IMR-90 (cell line): Measurements from ENCODE around the gene GSTO1. TPM values are rescaled to one million over a fixed set of nuclear protein-coding genes. Genes with fewer than 3 reads are reported as not detected.

Source experiments
- ATAC-seq: fragments of 200-7000 bp; cut with Tn5 transposase; 2 replicates; pipeline ENCODE4 v1.9.1; 2020; ENCODE audit warnings: low read depth, mild to moderate bottlenecking, moderate library complexity
- BruUV-seq: library from RNA; stranded (reverse); fragments of 400-500 nt; replicated peaks from 2 replicates; lab custom pipeline; 2021; lab: Mats Ljungman, UMichigan
- CTCF ChIA-PET: fragments of 300-600 bp; formaldehyde crosslinking; extraction: SDS; loops from one replicate; lab custom pipeline; 2021; ENCODE audit warnings: antibody characterized with exemption; lab: Yijun Ruan, JAX
- POLR2A ChIA-PET: fragments of 300-600 bp; sonication (Branson Sonifier 250); formaldehyde crosslinking; loops from one replicate; lab custom pipeline; 2022; ENCODE audit warnings: antibody characterized with exemption; ENCODE audit not compliant: unreplicated experiment; lab: Charles Lee
- DNase-seq: peaks from one replicate; pipeline ENCODE4 v3.0.0; 2013
- H2AFZ ChIP-seq: replicated peaks from 2 replicates; pipeline ENCODE3; 2013; ENCODE audit warnings: low read length, mild to moderate bottlenecking; ENCODE audit not compliant: poor library complexity
- H2AK5ac ChIP-seq: 2 replicates; pipeline ENCODE4 v1.6.1; 2013; ENCODE audit warnings: low read depth, low read length, inconsistent platforms
- H2AK9ac ChIP-seq: replicated peaks from 2 replicates; pipeline ENCODE3; 2013; ENCODE audit warnings: mild to moderate bottlenecking, low read depth, low read length, moderate library complexity; ENCODE audit not compliant: poor library complexity
- H2BK120ac ChIP-seq: 2 replicates; pipeline ENCODE4 v1.6.1; 2013; ENCODE audit warnings: low read depth, low read length, inconsistent platforms
- H2BK15ac ChIP-seq: 3 replicates; pipeline ENCODE4 v1.6.1; 2013; ENCODE audit warnings: low read depth, low read length, inconsistent platforms
- H2BK20ac ChIP-seq: 2 replicates; pipeline ENCODE4 v1.6.1; 2013; ENCODE audit warnings: low read depth, mild to moderate bottlenecking, inconsistent platforms, low read length, moderate library complexity
- H2BK5ac ChIP-seq: 2 replicates; pipeline ENCODE4 v1.6.1; 2013; ENCODE audit warnings: mild to moderate bottlenecking, low read depth, low read length, inconsistent platforms; ENCODE audit not compliant: poor library complexity, severe bottlenecking
- H3K14ac ChIP-seq: replicated peaks from 2 replicates; pipeline ENCODE4 v1.6.1; 2013; ENCODE audit warnings: low read depth, low read length, inconsistent platforms
- H3K18ac ChIP-seq: 2 replicates; pipeline ENCODE4 v1.6.1; 2013; ENCODE audit warnings: low read depth, low read length, control low read depth
- H3K23ac ChIP-seq: 2 replicates; pipeline ENCODE4 v1.6.1; 2013; ENCODE audit warnings: low read depth, low read length, inconsistent platforms
- H3K27ac ChIP-seq: 2 replicates; pipeline ENCODE4 v1.5.1; 2013; ENCODE audit warnings: mild to moderate bottlenecking, control low read depth, low read length; ENCODE audit not compliant: insufficient read depth
- H3K27me3 ChIP-seq: 2 replicates; pipeline ENCODE4 v1.6.1; 2013; ENCODE audit warnings: low read length; ENCODE audit not compliant: control insufficient read depth, insufficient read depth
- H3K36me3 ChIP-seq: 2 replicates; pipeline ENCODE4 v1.6.1; 2013; ENCODE audit warnings: low read length, mixed read lengths; ENCODE audit not compliant: control insufficient read depth, insufficient read depth
- H3K4ac ChIP-seq: 2 replicates; pipeline ENCODE4 v1.6.1; 2013; ENCODE audit warnings: low read depth, low read length, inconsistent platforms
- H3K4me1 ChIP-seq: 2 replicates; pipeline ENCODE4 v1.6.1; 2013; ENCODE audit warnings: low read length, mixed read lengths; ENCODE audit not compliant: control insufficient read depth, insufficient read depth
- H3K4me2 ChIP-seq: 2 replicates; pipeline ENCODE4 v1.6.1; 2013; ENCODE audit warnings: low read depth, mild to moderate bottlenecking, control low read depth, low read length, moderate library complexity
- H3K4me3 ChIP-seq: 2 replicates; pipeline ENCODE4 v1.5.1; 2013; ENCODE audit warnings: low read depth, mild to moderate bottlenecking, control low read depth, low read length, moderate library complexity; ENCODE audit not compliant: insufficient read depth
- H3K56ac ChIP-seq: 2 replicates; pipeline ENCODE4 v1.6.1; 2013; ENCODE audit warnings: low read length, inconsistent platforms; ENCODE audit not compliant: insufficient read depth; ENCODE audit errors: extremely low read depth
- H3K79me1 ChIP-seq, 2 experiments: 2 replicates each; pipeline ENCODE4 v1.6.1; 2013; ENCODE audit warnings: low read length in 2 of 2, inconsistent platforms in 1 of 2, low read depth in 1 of 2
- H3K9ac ChIP-seq: 2 replicates; pipeline ENCODE4 v1.6.1; 2013; ENCODE audit warnings: low read depth, low read length, control low read depth
- H3K9me1 ChIP-seq: 2 replicates; pipeline ENCODE4 v1.6.1; 2013; ENCODE audit warnings: low read length, inconsistent platforms; ENCODE audit not compliant: insufficient read depth
- H3K9me3 ChIP-seq: 2 replicates; pipeline ENCODE4 v1.6.1; 2013; ENCODE audit warnings: low read length; ENCODE audit not compliant: control insufficient read depth, insufficient read depth
- H4K20me1 ChIP-seq: 2 replicates; pipeline ENCODE4 v1.6.1; 2013; ENCODE audit warnings: low read length, inconsistent platforms; ENCODE audit not compliant: insufficient read depth
- H4K5ac ChIP-seq: 2 replicates; pipeline ENCODE4 v1.6.1; 2013; ENCODE audit warnings: mild to moderate bottlenecking, low read depth, low read length, control low read depth
- H4K8ac ChIP-seq, 2 experiments: 2 replicates each; pipeline ENCODE4 v1.6.1; 2013; ENCODE audit warnings: low read depth in 2 of 2, low read length in 2 of 2, control low read depth in 1 of 2, inconsistent platforms in 1 of 2
- H4K91ac ChIP-seq: 2 replicates; pipeline ENCODE4 v1.6.1; 2013; ENCODE audit warnings: low read depth, low read length, inconsistent platforms; ENCODE audit not compliant: insufficient read depth
- BHLHE40 ChIP-seq: fragments of 150-350 bp; IDR thresholded peaks from 2 replicates; pipeline ENCODE4 v1.6.1; 2016; ENCODE audit warnings: mild to moderate bottlenecking, low read depth, low read length
- CHD1 ChIP-seq: IDR thresholded peaks from 2 replicates; pipeline ENCODE4 v1.6.1; 2012; ENCODE audit warnings: low read depth, low read length, improper control_type of control experiment
- MAZ ChIP-seq: IDR thresholded peaks from 2 replicates; pipeline ENCODE4 v1.6.1; 2012; ENCODE audit warnings: low read depth, mild to moderate bottlenecking, low read length, improper control_type of control experiment, moderate library complexity, borderline replicate concordance
- MXI1 ChIP-seq: IDR thresholded peaks from 2 replicates; pipeline ENCODE4 v1.6.1; 2012; ENCODE audit warnings: low read depth, mild to moderate bottlenecking, low read length, moderate library complexity, borderline replicate concordance
- NFE2L2 ChIP-seq: fragments of 150-350 bp; IDR thresholded peaks from 2 replicates; pipeline ENCODE4 v1.6.1; 2016; ENCODE audit warnings: low read depth, mild to moderate bottlenecking, low read length
- POLR2A ChIP-seq: IDR thresholded peaks from 2 replicates; pipeline ENCODE4 v1.6.1; 2012; ENCODE audit warnings: mild to moderate bottlenecking, low read depth, low read length
- RAD21 ChIP-seq: IDR thresholded peaks from 2 replicates; pipeline ENCODE4 v1.6.1; 2012; ENCODE audit warnings: low read length, improper control_type of control experiment
- RCOR1 ChIP-seq: IDR thresholded peaks from 2 replicates; pipeline ENCODE4 v1.6.1; 2012; ENCODE audit warnings: mild to moderate bottlenecking, low read length, improper control_type of control experiment; ENCODE audit not compliant: insufficient replicate concordance
- RFX5 ChIP-seq: IDR thresholded peaks from 2 replicates; pipeline ENCODE4 v1.8.0; 2012; ENCODE audit warnings: low read depth, mild to moderate bottlenecking, low read length, moderate library complexity
- SMC3 ChIP-seq: fragments of 150-350 bp; IDR thresholded peaks from 2 replicates; pipeline ENCODE4 v1.6.1; 2016; ENCODE audit warnings: low read depth, mild to moderate bottlenecking, antibody characterized with exemption, low read length, moderate library complexity
- WGBS, 2 experiments: methylation state at CpG; one replicate each; pipeline versions ENCODE4 v1.1.5 to v1.1.7; 2013; ENCODE audit warnings: missing lambda C conversion rate in 2 of 2; ENCODE audit not compliant: insufficient read length in 1 of 2; ENCODE audit errors: extremely low coverage in 2 of 2; 5-methylcytosine and 5-hydroxymethylcytosine counted together
- dilution Hi-C: fragments of 300-500 bp; cut with HindIII; formaldehyde crosslinking; loops from one replicate; pipeline ENCODE4 v1.14.3; 2018; ENCODE audit warnings: low sequenced_read_pairs; ENCODE audit not compliant: unreplicated experiment
- in situ Hi-C: fragments of 300-500 bp; cut with MboI; formaldehyde crosslinking; loops from 3 replicates; pipeline ENCODE4 v1.14.3; 2019; ENCODE audit warnings: low sequenced_read_pairs, inconsistent platforms, mixed read lengths
- intact Hi-C: fragments of 100-400 bp; cut with micrococcal nuclease; formaldehyde crosslinking; loops from 2 replicates; pipeline ENCODE4 v1.10.0; 2022
- polyA plus RNA-seq, 3 experiments: library from polyadenylated mRNA; depleted of rRNA; stranded (reverse); fragments of >200 nt; gene quantifications; 2 replicates each; pipeline ENCODE4 v1.2.3, GENCODE V29; 2012; ENCODE audit warnings: low replicate concordance in 1 of 3
- total RNA-seq: library from RNA; depleted of rRNA; stranded (reverse); fragments of >200 nt; gene quantifications from 2 replicates; pipeline ENCODE4 v1.2.3, GENCODE V29; 2012
- TF ChIP-seq, protein P1 (sequence below): fragments of 150-350 bp; IDR thresholded peaks from 2 replicates; pipeline ENCODE4 v1.6.1; 2016; ENCODE audit warnings: low read depth, mild to moderate bottlenecking, low read length, moderate library complexity, borderline replicate concordance
- TF ChIP-seq, protein P2 (sequence below): fragments of 150-350 bp; IDR thresholded peaks from 2 replicates; pipeline ENCODE4 v1.6.1; 2017; ENCODE audit warnings: mild to moderate bottlenecking, antibody characterized with exemption, low read length, low read depth
- TF ChIP-seq, protein P3 (sequence below): conservative IDR thresholded peaks from 2 replicates; pipeline ENCODE4 v1.5.1; 2012; ENCODE audit warnings: mild to moderate bottlenecking, low read depth, low read length, improper control_type of control experiment

GSTO1 gene
- total and polyA plus RNA-seq, 2 of the 4 experiments (the other 2 are of a cell fraction): 186 to 258 TPM

DNA sequence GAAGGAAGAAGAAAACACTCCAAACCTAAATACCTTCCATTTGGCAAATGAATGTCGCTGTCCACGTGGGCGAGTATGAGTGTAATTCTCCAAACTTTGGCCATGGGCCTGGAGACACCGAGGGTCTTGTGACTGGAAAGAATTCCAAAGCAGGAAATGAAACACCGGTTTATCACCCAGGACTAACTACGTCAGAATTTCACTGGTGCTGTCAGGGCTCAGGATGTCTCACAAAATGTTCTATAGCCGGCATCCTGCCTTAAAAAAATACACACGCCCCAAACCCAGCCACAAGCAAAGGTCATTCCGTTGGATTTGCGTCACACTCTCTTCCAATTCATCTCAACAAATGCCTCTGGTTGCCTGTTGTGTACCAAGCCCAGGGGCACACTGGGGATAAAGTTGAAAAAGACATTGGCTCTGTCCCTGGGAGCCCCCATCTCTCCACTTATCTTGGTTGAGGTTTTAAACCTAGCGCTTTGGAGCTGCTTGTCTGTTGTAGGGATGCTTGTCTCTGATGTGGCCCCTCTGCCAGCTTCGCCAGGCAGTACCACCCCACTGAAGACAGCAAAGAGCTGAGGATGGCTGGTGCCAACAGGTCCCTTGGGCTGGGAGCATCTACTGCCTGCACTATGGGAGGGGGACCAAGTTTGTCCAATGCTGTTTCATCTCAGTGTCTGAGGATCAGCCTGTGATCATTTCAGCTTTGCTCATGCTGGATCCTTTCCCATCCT, 45.5 kb downstream of the GSTO1 start:
- H3K9me3 ChIP-seq: no peaks in the 10 kb centered on the region
- peak overlapping the region; percentile 75 for H3K4me2 ChIP-seq
- peak overlapping the region; percentile 80 to 95 for H4K8ac ChIP-seq
- H4K91ac ChIP-seq: peak overlapping the region; percentile 96
- ATAC-seq (peak; percentile 55), DNase-seq (peak; percentile 100)
- H3K4me3 ChIP-seq: no peak overlapping the region; the same call in 1 of the 2 replicates
- H3K36me3 ChIP-seq: no peaks in the 10 kb centered on the region
- H2AFZ ChIP-seq: peak overlapping the region; percentile 85
- POLR2A ChIA-PET: no interaction called here
- H2AK9ac ChIP-seq: peak overlapping the region; percentile 94
- in situ Hi-C loops: no loop called here
- H3K23ac ChIP-seq: peak overlapping the region; percentile 91
- peak overlapping the region; percentile 93 for H3K14ac ChIP-seq
- H2BK15ac ChIP-seq: peak overlapping the region; percentile 85
- 0 out of 2 replicates have a peak, but pooled peaks cover 25% of the 10 kb centered on the region for H3K9me1 ChIP-seq
- BruUV-seq: no TSS peak
- H3K27me3 ChIP-seq: no peaks in the 10 kb centered on the region
- peak overlapping the region; percentile 92 for H2BK20ac ChIP-seq
- H4K5ac ChIP-seq: peak overlapping the region; percentile 77
- peaks cover 30% of the 10 kb centered on the region for H3K4me1 ChIP-seq
- peak overlapping the region; percentile 99 for H2AK5ac ChIP-seq
- H3K9ac ChIP-seq: peak overlapping the region; percentile 56
- peak overlapping the region; percentile 81 for H3K56ac ChIP-seq
- peak overlapping the region; percentile 98 for H2BK5ac ChIP-seq
- H2BK120ac ChIP-seq: peak overlapping the region; percentile 97
- peak overlapping the region; percentile 97 for H3K4ac ChIP-seq
- CTCF ChIA-PET: interaction anchor here (0.9 to 3.0 kb wide), 4 partner anchors 9 to 44 kb away, joined by 3 to 14 read pairs (median 6); no protein-coding TSS in a partner anchor
- H3K18ac ChIP-seq: peak overlapping the region; percentile 78
- intact Hi-C loops: loop anchor here (2.0 kb wide), 1 partner anchor 29 kb away; no protein-coding TSS in a partner anchor
- dilution Hi-C loops: no loop called here
- WGBS, 2 experiments: 0% methylated on average over 2 of the region's 12 CpGs; no CpG with 5 or more reads in 1 of the 2 experiments
- peak overlapping the region; percentile 89 for H3K27ac ChIP-seq
- H4K20me1 ChIP-seq: peaks cover 9% of the 10 kb centered on the region
- peaks cover 3 to 23% of the 10 kb centered on the region in 2 experiments; a peak in 2 of 4 replicates for H3K79me1 ChIP-seq
- TF ChIP-seq SMC3 (no peak), MAZ (peak; percentile 51; the same call in 1 of the 2 replicates), RFX5 (no peak), NFE2L2 (peak; percentile 40; the same call in 1 of the 2 replicates), RAD21 (no peak), RCOR1 (no peak), MXI1 (peak; percentile 64; the same call in 1 of the 2 replicates), POLR2A (peak; percentile 83), CHD1 (peak; percentile 69; the same call in 1 of the 2 replicates), BHLHE40 (peak; percentile 76)
- TF ChIP-seq, protein P1, sequence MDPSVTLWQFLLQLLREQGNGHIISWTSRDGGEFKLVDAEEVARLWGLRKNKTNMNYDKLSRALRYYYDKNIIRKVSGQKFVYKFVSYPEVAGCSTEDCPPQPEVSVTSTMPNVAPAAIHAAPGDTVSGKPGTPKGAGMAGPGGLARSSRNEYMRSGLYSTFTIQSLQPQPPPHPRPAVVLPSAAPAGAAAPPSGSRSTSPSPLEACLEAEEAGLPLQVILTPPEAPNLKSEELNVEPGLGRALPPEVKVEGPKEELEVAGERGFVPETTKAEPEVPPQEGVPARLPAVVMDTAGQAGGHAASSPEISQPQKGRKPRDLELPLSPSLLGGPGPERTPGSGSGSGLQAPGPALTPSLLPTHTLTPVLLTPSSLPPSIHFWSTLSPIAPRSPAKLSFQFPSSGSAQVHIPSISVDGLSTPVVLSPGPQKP: no peak
- TF ChIP-seq, protein P2, sequence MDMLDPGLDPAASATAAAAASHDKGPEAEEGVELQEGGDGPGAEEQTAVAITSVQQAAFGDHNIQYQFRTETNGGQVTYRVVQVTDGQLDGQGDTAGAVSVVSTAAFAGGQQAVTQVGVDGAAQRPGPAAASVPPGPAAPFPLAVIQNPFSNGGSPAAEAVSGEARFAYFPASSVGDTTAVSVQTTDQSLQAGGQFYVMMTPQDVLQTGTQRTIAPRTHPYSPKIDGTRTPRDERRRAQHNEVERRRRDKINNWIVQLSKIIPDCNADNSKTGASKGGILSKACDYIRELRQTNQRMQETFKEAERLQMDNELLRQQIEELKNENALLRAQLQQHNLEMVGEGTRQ: peak; percentile 93
- TF ChIP-seq, protein P3, sequence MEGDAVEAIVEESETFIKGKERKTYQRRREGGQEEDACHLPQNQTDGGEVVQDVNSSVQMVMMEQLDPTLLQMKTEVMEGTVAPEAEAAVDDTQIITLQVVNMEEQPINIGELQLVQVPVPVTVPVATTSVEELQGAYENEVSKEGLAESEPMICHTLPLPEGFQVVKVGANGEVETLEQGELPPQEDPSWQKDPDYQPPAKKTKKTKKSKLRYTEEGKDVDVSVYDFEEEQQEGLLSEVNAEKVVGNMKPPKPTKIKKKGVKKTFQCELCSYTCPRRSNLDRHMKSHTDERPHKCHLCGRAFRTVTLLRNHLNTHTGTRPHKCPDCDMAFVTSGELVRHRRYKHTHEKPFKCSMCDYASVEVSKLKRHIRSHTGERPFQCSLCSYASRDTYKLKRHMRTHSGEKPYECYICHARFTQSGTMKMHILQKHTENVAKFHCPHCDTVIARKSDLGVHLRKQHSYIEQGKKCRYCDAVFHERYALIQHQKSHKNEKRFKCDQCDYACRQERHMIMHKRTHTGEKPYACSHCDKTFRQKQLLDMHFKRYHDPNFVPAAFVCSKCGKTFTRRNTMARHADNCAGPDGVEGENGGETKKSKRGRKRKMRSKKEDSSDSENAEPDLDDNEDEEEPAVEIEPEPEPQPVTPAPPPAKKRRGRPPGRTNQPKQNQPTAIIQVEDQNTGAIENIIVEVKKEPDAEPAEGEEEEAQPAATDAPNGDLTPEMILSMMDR: no peak
